ENCODE measurements around the gene RBM47.

DNA sequence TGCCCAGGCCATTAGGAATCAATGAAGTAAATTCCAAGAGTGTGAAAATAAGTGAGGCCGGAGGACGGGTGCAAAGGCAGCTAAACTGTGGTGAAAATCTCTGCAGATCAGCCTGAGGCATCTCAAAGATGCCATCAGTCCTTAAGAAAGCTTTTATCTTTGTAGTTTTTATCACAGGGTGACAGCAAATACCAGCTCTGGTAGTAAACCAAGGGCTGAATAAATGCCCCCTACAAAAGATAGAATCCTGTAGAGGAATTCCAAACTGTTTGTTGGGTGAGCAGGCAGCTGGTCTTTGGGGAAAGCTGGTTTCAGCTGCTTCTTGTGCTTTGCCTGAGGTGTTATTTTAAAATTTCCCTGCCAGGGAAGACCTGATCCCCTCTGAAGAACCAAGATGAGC is 21.6 kb upstream of the RBM47 start:
- TF ChIP-seq CTCF (IDR thresholded peaks at IDR 0.05; ENCODE audit: insufficient read depth, low read length, poor library complexity, severe bottlenecking) (no peak), EZH2phosphoT487 (conservative IDR thresholded peaks at IDR 0.05; ENCODE audit: low read length) (no peak)
